Transverse colon (tissue), 4 donors: ENCODE measurements around the gene EIF2AK2. TPM values are rescaled to one million over a fixed set of nuclear protein-coding genes. Genes with fewer than 3 reads are reported as not detected.

ENCODE experiments used
- DNase-seq: peaks from one replicate; pipeline ENCODE4 v3.0.0-alpha.2; 2019
- H3K27ac ChIP-seq, 4 donors: fragments of 200-600 bp; sonication (generic); 2 replicates each; pipeline ENCODE4 v1.5.1; 2016 to 2018; ENCODE audit warnings: inconsistent platforms in 4 of 4
- H3K27me3 ChIP-seq: fragments of 200-600 bp; sonication (generic); 2 replicates; pipeline ENCODE4 v1.5.1; 2017; ENCODE audit warnings: inconsistent platforms
- H3K36me3 ChIP-seq, 4 donors: fragments of 200-600 bp; sonication (generic); 2 replicates each; pipeline ENCODE4 v1.5.1; 2017 to 2019; ENCODE audit warnings: inconsistent platforms in 4 of 4
- H3K4me1 ChIP-seq, 4 donors: fragments of 200-600 bp; sonication (generic); 2 replicates each; pipeline ENCODE4 v1.5.1; 2017 to 2020; ENCODE audit warnings: inconsistent platforms in 4 of 4
- H3K4me3 ChIP-seq, 4 donors: fragments of 200-600 bp; sonication (generic); 1 replicate in 1 of 4; 2 replicates in 3 of 4; pipeline versions ENCODE4 v1.5.1 to v1.6.1; 2017 to 2019; ENCODE audit warnings: inconsistent platforms in 4 of 4
- H3K9me3 ChIP-seq, 2 donors: fragments of 200-600 bp; sonication (generic); 2 replicates each; pipeline ENCODE4 v1.5.1; 2017 to 2019; ENCODE audit warnings: inconsistent platforms in 2 of 2
- EP300 ChIP-seq: sonication (generic); formaldehyde crosslinking; IDR thresholded peaks from one replicate; pipeline ENCODE4 v1.6.1; 2017; ENCODE audit warnings: antibody characterized with exemption, low read depth
- POLR2A ChIP-seq: fragments of 450-650 bp; IDR thresholded peaks from one replicate; pipeline ENCODE4 v1.6.1; 2016; ENCODE audit warnings: antibody characterized with exemption, mild to moderate bottlenecking, moderate library complexity
- POLR2AphosphoS5 ChIP-seq, 3 donors: sonication (generic); formaldehyde crosslinking; IDR thresholded peaks; one replicate each; pipeline ENCODE4 v1.6.1; 2016; ENCODE audit warnings: antibody characterized with exemption in 3 of 3
- WGBS, 2 donors: methylation state at CpG; one replicate each; pipeline ENCODE4 v1.1.5; 2018; ENCODE audit warnings: low coverage in 1 of 2; 5-methylcytosine and 5-hydroxymethylcytosine counted together
- in situ Hi-C, 4 donors: fragments of 200-750 bp; cut with MboI; loops; one replicate each; pipeline versions ENCODE4 v1.15.0 to v1.15.1; 2017; ENCODE audit warnings: low sequenced_read_pairs in 3 of 4, low pct_ligation_motif_present in 1 of 4, low pct_unique_long_range_greater_than_20kb in 1 of 4
- intact Hi-C: fragments of 100-400 bp; cut with DNase I; formaldehyde crosslinking; loops from one replicate; pipeline ENCODE4 v1.15.1; 2023; ENCODE audit warnings: low total_unique reads
- total RNA-seq, 4 donors: library from RNA; depleted of rRNA; stranded (reverse); fragments of >200 nt; gene quantifications; one replicate each; pipeline ENCODE4 v1.1.0, GENCODE V29; 2016
- TF ChIP-seq, protein P1 (sequence below), 5 experiments: fragments of 200-600 bp in 3 of 5; fragments of 450-650 bp in 2 of 5; sonication (generic) in 3 of 5; IDR thresholded peaks; 1 replicate in 2 of 5; 2 replicates in 3 of 5; pipeline ENCODE4 v1.5.1; 2016 to 2017; ENCODE audit warnings: antibody characterized with exemption in 5 of 5, inconsistent platforms in 3 of 5, mild to moderate bottlenecking in 2 of 5, moderate library complexity in 1 of 5

Gene EIF2AK2
- total RNA-seq, 4 donors from 2014 or later: 19.5 to 63.2 (median 25.8) TPM

DNA sequence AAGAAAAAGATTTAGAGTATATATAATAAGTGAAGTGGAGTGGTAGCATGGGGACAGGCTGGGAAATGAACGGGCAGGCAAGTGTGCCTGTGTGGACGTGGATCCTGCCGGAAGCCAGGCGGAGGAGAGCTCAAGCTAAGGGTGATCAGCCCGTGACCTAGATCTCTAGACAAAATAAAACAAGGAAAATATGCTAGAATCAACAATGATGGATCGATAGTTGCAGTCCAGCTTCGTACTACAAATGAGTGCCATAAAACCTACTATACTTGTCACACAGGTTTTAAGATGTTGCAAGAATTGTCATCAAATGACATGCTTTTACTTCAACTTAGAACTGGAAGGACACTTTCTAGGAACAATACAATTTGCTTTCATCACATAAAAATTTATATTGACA lies 8.5 kb downstream of the EIF2AK2 start:
- intact Hi-C loops (loop anchor here (10.0 kb wide), 1 partner anchor 486 kb away; no protein-coding TSS in a partner anchor), in situ Hi-C loops (no loop called here)
- Histone ChIP-seq H3K4me1 (peaks cover 4 to 32% (median 13%) of the 10 kb centered on the region in 4 donors), H3K36me3 (peaks cover 0 to 19% (median 6%) of the 10 kb centered on the region in 4 donors), H3K27ac (peak overlapping the region in 1 of 4 donors; percentile 35), H3K9me3 (no peaks in the 10 kb centered on the region), H3K27me3 (no peaks in the 10 kb centered on the region), H3K4me3 (no peak overlapping the region)
- TF ChIP-seq POLR2AphosphoS5 (IDR thresholded peaks at IDR 0.05): peak in 1 of 3 donors; percentile 12
- TF ChIP-seq, protein P1, sequence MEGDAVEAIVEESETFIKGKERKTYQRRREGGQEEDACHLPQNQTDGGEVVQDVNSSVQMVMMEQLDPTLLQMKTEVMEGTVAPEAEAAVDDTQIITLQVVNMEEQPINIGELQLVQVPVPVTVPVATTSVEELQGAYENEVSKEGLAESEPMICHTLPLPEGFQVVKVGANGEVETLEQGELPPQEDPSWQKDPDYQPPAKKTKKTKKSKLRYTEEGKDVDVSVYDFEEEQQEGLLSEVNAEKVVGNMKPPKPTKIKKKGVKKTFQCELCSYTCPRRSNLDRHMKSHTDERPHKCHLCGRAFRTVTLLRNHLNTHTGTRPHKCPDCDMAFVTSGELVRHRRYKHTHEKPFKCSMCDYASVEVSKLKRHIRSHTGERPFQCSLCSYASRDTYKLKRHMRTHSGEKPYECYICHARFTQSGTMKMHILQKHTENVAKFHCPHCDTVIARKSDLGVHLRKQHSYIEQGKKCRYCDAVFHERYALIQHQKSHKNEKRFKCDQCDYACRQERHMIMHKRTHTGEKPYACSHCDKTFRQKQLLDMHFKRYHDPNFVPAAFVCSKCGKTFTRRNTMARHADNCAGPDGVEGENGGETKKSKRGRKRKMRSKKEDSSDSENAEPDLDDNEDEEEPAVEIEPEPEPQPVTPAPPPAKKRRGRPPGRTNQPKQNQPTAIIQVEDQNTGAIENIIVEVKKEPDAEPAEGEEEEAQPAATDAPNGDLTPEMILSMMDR (IDR thresholded peaks at IDR 0.05): no peak
- DNase-seq: no peak
- 70 to 76% methylated on average over 7 of the region's 7 CpGs for WGBS, 2 donors

DNA sequence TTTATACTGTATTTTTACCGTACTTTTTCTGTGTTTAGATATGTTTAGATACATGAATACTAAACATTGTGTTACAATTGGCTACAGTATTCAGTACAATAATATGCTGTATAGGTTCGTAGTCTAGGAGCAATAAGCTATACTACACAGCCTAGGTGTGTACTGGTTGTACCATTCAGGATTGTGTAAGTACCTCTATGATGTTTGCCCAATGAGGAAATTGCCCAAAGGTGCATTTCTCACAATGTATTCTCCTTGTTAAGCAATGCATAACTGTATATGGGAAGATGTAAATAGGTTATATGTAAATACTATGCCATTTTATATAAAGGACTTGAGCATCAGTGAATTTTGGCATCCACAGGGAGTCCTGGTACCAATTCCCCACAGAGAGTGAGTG lies 10.7 kb downstream of the EIF2AK2 start:
- WGBS, 2 donors: 48 to 70% methylated on average over 2 of the region's 2 CpGs
- Histone ChIP-seq H3K4me1 (peaks cover 4 to 32% (median 13%) of the 10 kb centered on the region in 4 donors), H3K9me3 (no peaks in the 10 kb centered on the region), H3K36me3 (peaks cover 0 to 19% (median 6%) of the 10 kb centered on the region in 4 donors), H3K27ac (peak overlapping the region in 3 of 4 donors; percentile 1 to 46 (median 28)), H3K4me3 (no peak overlapping the region), H3K27me3 (no peaks in the 10 kb centered on the region)
- no peak for DNase-seq
- intact Hi-C loops: loop anchor here (10.0 kb wide), 1 partner anchor 489 kb away; no protein-coding TSS in a partner anchor
- TF ChIP-seq POLR2AphosphoS5 (IDR thresholded peaks at IDR 0.05): no peak
- no peak for TF ChIP-seq EP300
- TF ChIP-seq POLR2A: no peak
- TF ChIP-seq, protein P1 (IDR thresholded peaks at IDR 0.05): no peak
- in situ Hi-C loops: no loop called here

GRCh38 chr2:37143974-37144373 lies 12.8 kb downstream of the EIF2AK2 start:
- Histone ChIP-seq H3K27me3 (no peaks in the 10 kb centered on the region), H3K9me3 (no peaks in the 10 kb centered on the region), H3K4me3 (no peak overlapping the region), H3K4me1 (peaks cover 0 to 13% (median 2%) of the 10 kb centered on the region in 4 donors), H3K27ac (no peak overlapping the region), H3K36me3 (peaks cover 0 to 27% (median 12%) of the 10 kb centered on the region in 4 donors)
- DNase-seq: no peak
- TF ChIP-seq, protein P1 (IDR thresholded peaks at IDR 0.05): no peak
- TF ChIP-seq POLR2AphosphoS5 (IDR thresholded peaks at IDR 0.05) (no peak), EP300 (no peak), POLR2A (no peak)
- intact Hi-C loops (loop anchor here (10.0 kb wide), 1 partner anchor 491 kb away; no protein-coding TSS in a partner anchor), in situ Hi-C loops (no loop called here)
- 97 to 100% methylated on average over 1 of the region's 1 CpG for WGBS, 2 donors

DNA sequence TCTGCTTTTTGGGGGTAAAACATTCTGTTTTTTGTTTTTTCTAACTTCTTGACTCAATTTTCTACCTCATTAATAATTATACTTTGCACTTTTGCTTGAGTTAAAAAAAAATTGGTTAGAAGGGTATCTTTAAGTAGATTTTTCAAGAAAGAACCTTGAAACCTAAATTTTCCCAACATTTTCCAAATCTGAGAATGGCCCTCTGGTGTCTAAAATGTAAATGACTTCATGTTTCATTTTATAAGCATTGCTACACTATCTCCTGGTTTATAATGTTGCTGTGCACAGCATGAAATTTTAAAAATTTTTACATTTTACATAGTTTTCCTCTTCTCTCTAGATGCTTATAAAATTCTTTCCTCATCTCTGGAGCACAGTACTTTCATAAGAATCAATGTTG lies 14.2 kb downstream of the EIF2AK2 start:
- intact Hi-C loops: loop anchor here (10.0 kb wide), 1 partner anchor 492 kb away; no protein-coding TSS in a partner anchor
- peaks cover 0 to 36% (median 14%) of the 10 kb centered on the region in 4 donors for H3K36me3 ChIP-seq
- DNase-seq: no peak
- no peaks in the 10 kb centered on the region for H3K27me3 ChIP-seq
- in situ Hi-C loops: no loop called here
- no peaks in the 10 kb centered on the region for H3K9me3 ChIP-seq
- H3K27ac ChIP-seq: no peak overlapping the region
- no peak for TF ChIP-seq POLR2A
- no peaks in the 10 kb centered on the region for H3K4me1 ChIP-seq
- no peak overlapping the region for H3K4me3 ChIP-seq

GRCh38 chr2:37132914-37133313 lies 23.9 kb downstream of the EIF2AK2 start:
- TF ChIP-seq POLR2AphosphoS5 (IDR thresholded peaks at IDR 0.05): no peak
- TF ChIP-seq, protein P1 (IDR thresholded peaks at IDR 0.05): no peak
- no peak for TF ChIP-seq POLR2A
- TF ChIP-seq EP300: no peak
- H3K36me3 ChIP-seq: peaks cover 0 to 63% (median 26%) of the 10 kb centered on the region in 4 donors
- no peaks in the 10 kb centered on the region for H3K9me3 ChIP-seq
- no peaks in the 10 kb centered on the region for H3K27me3 ChIP-seq
- no peak overlapping the region for H3K4me3 ChIP-seq
- WGBS, 2 donors: 96 to 97% methylated on average over 5 to 6 of the region's 6 CpGs
- H3K4me1 ChIP-seq: no peaks in the 10 kb centered on the region
- in situ Hi-C loops (no loop called here), intact Hi-C loops (no loop called here)
- H3K27ac ChIP-seq: no peak overlapping the region
- DNase-seq: no peak
